ENCODE results near the gene SAPCD2. TPM values are rescaled to one million over a fixed set of nuclear protein-coding genes. Genes with fewer than 3 reads are reported as not detected.

The SAPCD2 gene, protein sequence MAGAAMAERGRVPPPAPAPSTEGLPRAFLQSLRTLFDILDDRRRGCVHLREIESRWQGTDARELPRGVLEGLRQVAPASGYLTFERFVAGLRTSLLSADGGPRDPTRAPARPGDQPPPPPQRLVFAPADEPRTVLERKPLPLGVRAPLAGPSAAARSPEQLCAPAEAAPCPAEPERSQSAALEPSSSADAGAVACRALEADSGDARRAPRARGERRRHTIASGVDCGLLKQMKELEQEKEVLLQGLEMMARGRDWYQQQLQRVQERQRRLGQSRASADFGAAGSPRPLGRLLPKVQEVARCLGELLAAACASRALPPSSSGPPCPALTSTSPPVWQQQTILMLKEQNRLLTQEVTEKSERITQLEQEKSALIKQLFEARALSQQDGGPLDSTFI
- 5.0 and 10.7 TPM in 2 replicates for total RNA-seq

DNA sequence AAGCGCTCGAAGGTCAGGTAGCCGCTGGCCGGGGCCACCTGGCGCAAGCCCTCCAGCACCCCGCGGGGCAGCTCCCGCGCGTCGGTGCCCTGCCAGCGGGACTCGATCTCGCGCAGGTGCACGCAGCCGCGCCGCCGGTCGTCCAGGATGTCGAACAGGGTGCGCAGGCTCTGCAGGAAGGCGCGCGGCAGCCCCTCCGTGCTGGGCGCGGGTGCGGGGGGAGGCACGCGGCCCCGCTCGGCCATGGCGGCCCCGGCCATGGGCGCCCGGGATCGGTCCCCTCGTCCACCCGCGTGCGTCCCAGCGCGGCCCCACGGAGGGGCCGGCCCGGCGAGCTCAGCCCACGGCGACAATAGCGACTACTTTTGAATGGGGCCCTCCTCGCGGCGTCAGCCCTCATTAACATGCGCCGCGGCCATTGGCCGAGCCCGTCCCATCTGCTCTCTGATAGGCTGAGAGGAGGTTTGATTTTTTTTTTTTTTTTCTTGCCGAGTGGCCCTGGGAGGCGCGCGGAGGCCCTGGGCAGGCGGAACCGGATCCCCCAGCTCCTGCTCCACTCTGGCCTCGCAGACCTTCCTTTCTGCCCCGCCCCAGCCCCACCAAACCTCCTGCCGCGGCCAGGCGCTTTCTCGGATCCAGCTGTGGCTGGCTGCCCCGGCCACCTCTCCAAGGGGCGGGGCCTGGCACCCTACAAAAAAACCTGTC is at the start of gene SAPCD2:
TSS of gene SAPCD2 (minus strand) at position 357 of the 705 bp plus-strand sequence. CDS start at position 260, 97 bp downstream.

DNA sequence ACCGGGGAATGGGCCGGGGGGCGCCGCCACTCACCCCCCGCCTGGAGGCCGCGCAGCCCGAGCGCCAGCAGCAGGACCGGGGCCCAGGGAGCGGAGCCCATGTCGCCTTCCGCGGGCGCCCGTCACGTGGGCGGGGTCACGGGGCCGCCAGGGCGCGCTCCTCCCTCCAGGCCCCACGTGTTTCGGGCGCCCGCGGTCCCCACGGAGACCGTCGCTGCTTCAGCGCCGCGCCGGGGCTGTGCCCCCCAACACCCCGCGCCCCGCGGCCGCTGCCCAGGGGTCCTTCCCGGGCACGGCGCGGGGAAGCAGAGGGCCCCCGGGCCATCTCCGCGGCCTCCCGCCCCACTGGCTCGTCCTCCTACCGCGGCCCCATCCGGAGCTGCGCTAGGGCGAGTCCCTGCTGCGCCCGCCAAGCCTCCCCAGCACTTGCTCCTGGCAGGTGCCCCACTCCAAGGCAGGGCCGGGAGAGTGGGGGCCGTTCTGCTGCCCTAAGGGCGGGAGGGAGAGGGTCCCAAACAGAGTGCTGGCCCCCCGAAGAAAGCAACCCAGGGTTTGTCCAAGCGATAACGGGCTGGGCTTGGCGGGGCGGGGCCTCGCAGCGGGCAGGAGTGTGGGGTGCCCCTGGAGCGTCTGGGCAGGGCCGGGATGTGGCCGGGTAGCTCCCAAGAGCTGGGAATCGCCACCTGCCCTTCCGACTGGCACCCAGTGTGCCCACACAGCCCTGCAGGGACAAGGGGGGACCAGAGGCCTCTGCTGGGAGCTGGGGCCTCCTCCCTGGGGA is 44.4 kb upstream of the SAPCD2 start, which contains the start of gene DPP7:
TSS of gene DPP7 (minus strand) at position 121 of the 781 bp plus-strand sequence. CDS start at position 101, 20 bp downstream.

DNA sequence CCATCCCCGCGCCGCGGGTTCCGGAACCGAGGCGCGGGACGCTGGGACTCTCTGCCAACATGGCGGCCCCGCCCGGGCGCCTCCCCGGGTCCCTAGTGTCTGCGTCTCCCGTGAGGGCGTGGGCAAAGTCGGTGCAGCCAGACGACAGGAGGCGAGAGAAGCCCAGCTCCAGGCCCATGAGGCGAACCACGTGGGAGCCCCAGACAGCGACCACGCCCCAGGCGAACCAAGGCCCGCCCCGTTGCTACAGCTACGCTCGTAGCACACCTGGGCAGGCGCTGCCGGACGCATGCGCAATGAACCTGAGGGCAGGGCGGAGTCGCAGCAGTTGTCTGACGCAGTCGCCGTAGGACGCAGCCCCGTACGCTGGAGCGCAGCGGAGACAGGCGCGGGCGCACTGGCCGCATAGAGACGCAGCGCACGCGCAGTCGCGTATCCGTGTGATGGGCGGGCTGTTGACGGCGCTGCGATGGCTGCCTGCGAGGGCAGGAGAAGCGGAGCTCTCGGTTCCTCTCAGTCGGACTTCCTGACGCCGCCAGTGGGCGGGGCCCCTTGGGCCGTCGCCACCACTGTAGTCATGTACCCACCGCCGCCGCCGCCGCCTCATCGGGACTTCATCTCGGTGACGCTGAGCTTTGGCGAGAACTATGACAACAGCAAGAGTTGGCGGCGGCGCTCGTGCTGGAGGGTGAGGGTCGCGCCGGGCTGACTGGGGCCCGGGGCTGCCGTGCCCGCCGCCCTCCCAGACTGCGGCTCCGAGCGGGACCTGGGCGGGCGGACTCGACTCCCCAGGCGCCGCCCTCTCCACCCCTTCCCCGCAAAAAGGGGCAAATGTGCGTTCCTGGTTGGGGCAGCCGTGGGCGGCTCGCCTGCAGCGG is 16.4 kb upstream of the SAPCD2 start, which contains the start of gene MAN1B1:
TSS of gene MAN1B1 (plus strand) at position 455 of the 878 bp plus-strand sequence. CDS start at position 470, 15 bp downstream.

DNA sequence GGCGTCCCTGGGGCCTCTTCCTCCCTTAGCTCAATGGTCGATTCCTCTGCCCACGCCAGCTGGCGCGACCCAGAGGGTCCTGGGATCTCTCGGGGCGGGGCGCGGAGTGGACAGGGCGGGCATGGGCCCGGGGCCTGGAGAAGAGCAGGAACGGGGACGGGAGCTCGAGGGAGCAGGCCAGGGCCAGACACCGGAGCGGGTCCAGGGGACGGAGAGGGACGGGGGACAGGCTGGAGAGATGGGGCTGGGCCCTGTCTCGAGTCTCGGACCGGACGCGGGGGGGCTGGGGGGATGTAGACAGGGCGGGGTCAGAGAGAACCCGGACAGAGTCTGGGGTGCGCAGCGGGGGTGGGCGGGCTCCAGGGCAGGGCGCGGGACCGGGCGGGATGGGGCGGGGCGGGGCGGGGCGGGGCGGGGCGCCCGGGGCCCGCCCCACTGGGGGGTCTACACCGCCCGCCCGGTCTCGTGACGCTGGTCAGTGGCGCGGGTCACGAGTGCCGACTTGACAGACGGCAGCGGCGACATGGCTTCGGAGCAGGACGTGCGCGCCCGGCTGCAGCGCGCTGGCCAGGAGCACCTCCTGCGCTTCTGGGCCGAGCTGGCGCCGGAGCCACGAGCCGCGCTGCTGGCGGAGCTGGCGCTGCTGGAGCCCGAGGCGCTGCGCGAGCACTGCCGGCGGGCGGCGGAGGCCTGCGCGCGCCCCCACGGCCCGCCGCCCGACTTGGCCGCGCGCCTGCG is 6.8 kb upstream of the SAPCD2 start, which contains the start of gene UAP1L1:
TSS of gene UAP1L1 (plus strand) at position 508 of the 738 bp plus-strand sequence. CDS start at position 524, 16 bp downstream.

DNA sequence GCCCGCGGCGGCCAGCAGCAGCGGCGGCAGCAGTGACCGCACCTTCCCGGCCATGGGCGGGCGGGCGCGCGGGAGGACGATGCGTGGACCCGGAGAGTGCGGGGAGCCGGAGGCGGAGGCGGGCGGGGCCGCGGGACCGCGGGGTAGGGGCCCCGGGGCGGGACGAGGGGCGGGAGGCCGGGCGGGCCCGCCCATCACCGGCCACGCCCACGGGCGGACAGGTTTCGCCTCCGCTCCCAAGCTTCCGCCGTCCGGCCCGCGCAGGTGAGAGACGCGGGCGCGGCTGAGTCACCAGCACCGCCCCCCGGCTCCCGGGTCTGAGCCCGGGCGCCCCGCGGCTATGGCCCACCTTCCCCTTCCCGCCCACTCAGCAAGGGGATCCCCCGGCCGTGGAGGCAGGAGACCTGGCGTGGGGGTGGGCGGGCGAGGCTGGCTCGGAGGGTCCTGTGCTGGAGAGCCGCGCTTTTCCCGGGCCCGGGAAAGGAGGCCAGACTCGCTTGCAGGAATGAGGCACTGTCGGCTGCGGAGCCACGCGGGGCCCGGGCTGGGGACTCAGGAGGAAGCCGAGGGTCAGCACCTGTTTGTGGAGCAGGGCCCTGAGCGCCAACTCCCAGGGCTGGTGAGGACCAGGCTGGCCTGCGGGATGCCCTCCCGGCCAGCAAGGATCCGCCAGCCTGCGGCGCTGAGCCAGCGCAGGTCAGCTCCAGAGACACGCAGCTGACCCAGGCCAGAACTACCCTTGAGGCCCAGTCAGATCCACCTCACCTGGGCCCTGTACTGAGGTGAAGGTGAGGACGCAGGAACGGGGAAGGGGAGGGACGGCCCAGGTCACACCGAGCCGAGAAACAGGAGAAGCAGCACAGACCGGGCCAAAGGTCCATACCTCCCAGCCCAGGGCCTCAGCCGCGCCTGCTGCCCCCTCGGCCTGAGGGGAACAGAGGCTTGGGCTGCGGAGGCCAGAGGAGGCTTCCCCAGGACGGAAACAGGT is 16.1 kb downstream of the SAPCD2 start, which contains the start of gene ENTPD2:
TSS of gene ENTPD2 (minus strand) at position 118 of the 988 bp plus-strand sequence. CDS start at position 54, 64 bp downstream.

DNA sequence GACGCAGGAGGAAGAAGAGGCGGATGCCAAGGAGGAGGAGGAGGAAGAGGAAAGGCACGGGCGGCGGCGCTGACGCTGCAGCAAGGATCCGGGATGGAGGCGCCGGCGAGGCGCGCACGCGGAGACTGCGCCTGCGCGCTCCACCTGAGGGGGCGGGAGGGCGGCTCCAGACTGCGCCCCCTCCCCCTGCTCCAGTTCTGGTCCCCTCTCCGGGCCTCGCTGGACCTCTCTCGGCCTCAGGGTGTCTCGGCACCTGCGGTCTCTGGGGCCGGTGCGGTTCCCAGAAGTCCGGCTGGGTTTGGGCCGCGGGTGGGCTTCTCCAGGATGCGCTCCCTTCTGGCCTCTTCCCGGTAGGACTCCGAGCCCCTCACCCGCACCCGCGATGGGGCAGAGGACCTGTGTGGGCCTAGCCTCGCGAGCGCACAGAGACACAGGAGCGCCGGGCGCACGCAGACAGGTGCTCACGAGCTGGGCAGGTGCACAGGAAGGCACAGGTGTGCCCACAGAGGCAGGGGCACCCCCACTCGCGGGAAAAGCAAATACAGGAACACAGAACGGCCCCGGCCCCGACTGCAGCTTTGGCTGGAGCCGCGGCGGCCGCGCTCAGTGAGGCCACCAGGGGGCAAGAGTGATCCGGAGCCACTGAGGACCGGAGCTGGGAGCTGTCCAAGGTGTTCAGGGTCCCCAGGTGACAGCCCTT is 24.1 kb downstream of the SAPCD2 start, which contains the start of gene NPDC1:
TSS of gene NPDC1 (minus strand) at position 90 of the 700 bp plus-strand sequence. CDS start 188 bp downstream, outside the sequence.

DNA sequence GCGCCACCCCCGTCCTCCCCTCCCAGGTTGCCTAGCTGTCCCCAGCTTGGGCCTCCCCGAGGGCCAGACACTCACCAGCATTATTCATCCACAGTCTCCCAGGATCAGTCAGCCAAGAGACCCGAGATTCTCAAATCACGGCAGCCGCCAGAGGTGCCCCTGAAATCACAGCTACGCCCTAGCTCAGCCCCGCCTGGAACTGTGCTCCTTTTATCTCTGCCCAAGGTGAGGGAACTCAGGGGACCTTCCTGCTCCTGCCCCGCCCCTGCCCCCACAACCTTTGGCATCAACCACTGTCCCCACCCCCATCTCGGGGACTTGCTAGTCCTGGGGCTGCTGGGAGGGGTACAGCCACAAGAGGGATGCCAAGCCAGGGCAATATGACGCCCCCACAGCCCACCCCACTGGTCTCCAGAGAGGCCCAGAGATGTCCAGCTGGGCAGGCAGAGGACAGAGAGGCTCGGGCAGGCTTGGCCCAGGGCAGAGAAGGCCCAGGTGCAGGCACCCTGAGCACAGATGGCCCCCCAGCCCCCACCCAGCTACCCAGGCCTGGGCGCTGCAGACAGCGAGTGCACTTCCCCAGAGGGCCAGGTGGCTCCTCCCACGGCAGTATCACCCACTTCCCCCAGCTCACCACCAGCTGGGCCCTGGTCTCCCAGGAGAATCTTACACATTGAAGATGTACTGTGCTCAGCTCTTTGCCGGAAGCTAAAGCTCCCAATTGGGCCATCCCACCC is 38.3 kb downstream of the SAPCD2 start, which contains the start of gene FUT7:
TSS of gene FUT7 (minus strand) at position 185 of the 737 bp plus-strand sequence. CDS start at position 88, 97 bp downstream.

DNA sequence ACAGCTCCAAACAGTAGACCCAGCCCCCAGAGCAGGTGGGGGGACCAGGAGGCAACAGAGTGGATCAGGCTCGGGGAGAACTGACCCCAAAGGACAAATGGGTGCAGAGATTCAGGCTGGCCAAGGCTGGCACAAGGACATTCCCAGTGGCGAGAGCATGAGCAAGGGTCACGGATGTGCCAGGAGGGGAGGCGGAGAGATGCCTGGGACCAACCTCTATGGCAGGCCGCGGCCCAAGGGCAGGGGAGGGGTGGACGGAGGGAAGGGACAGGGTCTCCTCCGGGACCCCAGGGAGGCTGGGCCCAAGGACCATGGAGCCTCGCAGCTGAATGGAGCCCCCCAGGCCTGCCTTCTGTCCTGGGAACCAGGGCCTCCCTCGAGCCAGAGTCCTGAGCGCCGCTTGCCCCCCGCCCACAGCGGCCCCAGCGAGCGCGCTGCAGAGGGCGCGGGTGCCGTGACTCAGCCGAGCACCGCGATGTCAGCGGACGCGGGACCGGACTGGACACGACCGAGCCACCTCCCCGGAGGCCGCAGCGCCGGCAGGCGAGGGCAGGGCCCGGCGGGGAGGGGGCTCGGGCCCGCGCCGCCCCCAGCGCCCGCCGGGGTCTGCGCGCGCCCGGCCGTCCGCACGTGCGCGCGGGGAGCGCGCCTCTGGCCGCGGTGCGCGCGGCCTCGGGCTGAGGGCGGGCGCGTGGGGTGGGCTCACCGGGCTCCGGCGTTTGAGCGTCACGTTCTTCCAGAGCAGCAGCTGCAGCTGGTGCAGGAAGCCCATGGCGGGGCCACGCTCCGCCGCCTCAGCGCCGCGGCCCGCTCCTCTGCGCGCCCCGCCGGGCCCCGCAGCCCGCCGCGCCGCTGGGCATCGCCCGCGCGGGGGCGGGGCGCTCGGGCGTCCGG is 42.7 kb downstream of the SAPCD2 start, which contains the start of gene ABCA2:
TSS of gene ABCA2 (minus strand) at position 869 of the 894 bp plus-strand sequence. CDS start at position 772, 97 bp downstream.

Other genes with a start within 250 kb of the SAPCD2 start
- 0.52 and 0.88 TPM in 2 replicates for gene AJM1, start 228.1 kb downstream of the SAPCD2 start, total RNA-seq
- 101 and 129 TPM in 2 replicates for gene PHPT1, start 221.1 kb downstream of the SAPCD2 start, total RNA-seq
- 0.91 and 2.2 TPM in 2 replicates for gene MAMDC4, start 218.2 kb downstream of the SAPCD2 start, total RNA-seq
- 305 and 403 TPM in 2 replicates for gene EDF1, start 204.2 kb downstream of the SAPCD2 start, total RNA-seq
- 8.5 and 11.9 TPM in 2 replicates for gene TRAF2, start 184.0 kb downstream of the SAPCD2 start, total RNA-seq
- 127 and 134 TPM in 2 replicates for gene FBXW5, start 125.8 kb downstream of the SAPCD2 start, total RNA-seq
- not detected in 2 replicates for gene C8G, start 125.3 kb downstream of the SAPCD2 start, total RNA-seq
- not detected in 2 replicates for gene LCN12, start 118.3 kb downstream of the SAPCD2 start, total RNA-seq
- 0.39 and 78.2 TPM in 2 replicates for gene PTGDS, start 93.1 kb downstream of the SAPCD2 start, total RNA-seq
- gene LCNL1, start 87.6 kb downstream of the SAPCD2 start, total RNA-seq, result 1.9 TPM in 1 of 2 replicates, not detected in the other
- gene PAXX, start 78.1 kb downstream of the SAPCD2 start, total RNA-seq, result 19.1 and 33.0 TPM in 2 replicates
- 3.1 and 6.2 TPM in 2 replicates for gene CLIC3, start 74.0 kb downstream of the SAPCD2 start, total RNA-seq
- gene ABCA2, start 42.3 kb downstream of the SAPCD2 start, total RNA-seq, result 14.9 and 15.8 TPM in 2 replicates
- not detected in 2 replicates for gene FUT7, start 38.5 kb downstream of the SAPCD2 start, total RNA-seq
- gene NPDC1, start 24.4 kb downstream of the SAPCD2 start, total RNA-seq, result 25.2 and 54.9 TPM in 2 replicates
- 0.72 TPM in 1 of 2 replicates, not detected in the other for gene ENTPD2, start 16.5 kb downstream of the SAPCD2 start, total RNA-seq
- gene UAP1L1, start 7.0 kb upstream of the SAPCD2 start, total RNA-seq, result 5.7 and 11.7 TPM in 2 replicates
- 50.3 and 94.1 TPM in 2 replicates for gene MAN1B1, start 16.4 kb upstream of the SAPCD2 start, total RNA-seq
- gene DPP7, start 44.2 kb upstream of the SAPCD2 start, total RNA-seq, result 69.8 and 123 TPM in 2 replicates
- gene GRIN1, start 68.6 kb upstream of the SAPCD2 start, total RNA-seq, result not detected in 2 replicates
- gene LRRC26, start 99.5 kb upstream of the SAPCD2 start, total RNA-seq, result not detected in 2 replicates
- not detected in 2 replicates for gene TMEM210, start 101.5 kb upstream of the SAPCD2 start, total RNA-seq
- 7.8 and 20.0 TPM in 2 replicates for gene ANAPC2, start 118.0 kb upstream of the SAPCD2 start, total RNA-seq
- 61.1 and 99.0 TPM in 2 replicates for gene SSNA1, start 118.1 kb upstream of the SAPCD2 start, total RNA-seq
- gene TPRN, start 130.2 kb upstream of the SAPCD2 start, total RNA-seq, result 7.8 and 12.2 TPM in 2 replicates
- gene TMEM203, start 135.1 kb upstream of the SAPCD2 start, total RNA-seq, result 45.5 and 57.0 TPM in 2 replicates
- gene NDOR1, start 135.1 kb upstream of the SAPCD2 start, total RNA-seq, result 8.3 and 15.6 TPM in 2 replicates
- gene RNF208, start 151.7 kb upstream of the SAPCD2 start, total RNA-seq, result 0.13 and 6.3 TPM in 2 replicates
- gene CYSRT1, start 154.6 kb upstream of the SAPCD2 start, total RNA-seq, result under 0.01 and 1.9 TPM in 2 replicates
- not detected in 2 replicates for gene RNF224, start 156.9 kb upstream of the SAPCD2 start, total RNA-seq
- not detected in 2 replicates for gene SLC34A3, start 160.3 kb upstream of the SAPCD2 start, total RNA-seq
- 224 and 626 TPM in 2 replicates for gene TUBB4B, start 170.7 kb upstream of the SAPCD2 start, total RNA-seq
- not detected in 2 replicates for gene STPG3, start 180.7 kb upstream of the SAPCD2 start, total RNA-seq
- gene NELFB, start 184.8 kb upstream of the SAPCD2 start, total RNA-seq, result 49.1 and 60.2 TPM in 2 replicates
- gene TOR4A, start 207.2 kb upstream of the SAPCD2 start, total RNA-seq, result 38.1 and 52.4 TPM in 2 replicates
- 0.78 and 1.8 TPM in 2 replicates for gene NRARP, start 231.7 kb upstream of the SAPCD2 start, total RNA-seq

Data from epithelial cell of alveolus of lung (primary cell).